ENCODE data around the gene LRRC8B.
"Not testable (repeated sequence)": the region's sequence is repeated elsewhere in the genome, so short reads cannot be mapped to it uniquely, and the experiment has no call there.

The LRRC8B gene

DNA sequence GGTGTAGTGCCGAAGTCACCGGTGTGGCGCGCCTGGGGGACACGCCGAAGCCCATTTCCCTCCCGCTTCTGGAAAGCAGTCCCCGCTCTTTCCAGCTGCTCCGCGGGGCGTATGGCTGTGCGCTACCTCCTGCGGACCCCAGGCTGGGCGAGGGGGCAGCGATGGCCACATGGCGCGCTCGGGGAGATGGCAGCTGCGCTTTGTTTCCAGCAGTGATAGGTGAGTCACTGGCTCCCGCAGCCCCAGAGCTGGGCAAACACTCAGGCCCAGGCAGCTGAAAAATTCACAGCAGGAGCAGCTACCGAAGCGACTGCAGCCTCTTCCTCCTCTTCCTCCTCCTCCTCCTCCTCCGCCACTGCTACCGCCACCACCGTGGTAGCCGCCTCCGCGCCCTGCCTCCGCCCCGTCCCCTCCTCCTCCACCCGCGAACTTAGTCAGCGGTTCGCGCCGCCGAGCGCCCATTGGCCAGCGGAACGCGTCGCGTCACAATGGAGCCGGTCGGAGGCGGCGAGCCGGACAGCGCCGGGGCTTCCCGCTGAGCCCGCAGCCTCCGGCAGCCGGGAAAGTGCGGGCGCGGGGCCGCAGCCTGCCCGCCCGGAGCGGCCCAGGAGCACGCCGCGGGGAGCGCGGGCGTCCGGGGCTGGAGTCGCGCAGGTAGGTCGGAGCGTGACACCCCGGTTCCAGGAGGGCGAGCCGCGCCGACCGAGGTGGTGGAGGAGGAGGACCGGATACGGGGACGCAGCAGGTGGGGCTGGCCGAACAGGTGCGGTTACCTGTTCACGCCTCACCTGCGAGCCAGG lies at the start of gene LRRC8B:
TSS of gene LRRC8B (plus strand) at position 461 of the 800 bp plus-strand sequence. CDS start 57,822 bp downstream, outside the sequence.
- peak; percentile 72 to 79 for DNase-seq (ENCODE audit: low read depth in 2 of 2)

DNA sequence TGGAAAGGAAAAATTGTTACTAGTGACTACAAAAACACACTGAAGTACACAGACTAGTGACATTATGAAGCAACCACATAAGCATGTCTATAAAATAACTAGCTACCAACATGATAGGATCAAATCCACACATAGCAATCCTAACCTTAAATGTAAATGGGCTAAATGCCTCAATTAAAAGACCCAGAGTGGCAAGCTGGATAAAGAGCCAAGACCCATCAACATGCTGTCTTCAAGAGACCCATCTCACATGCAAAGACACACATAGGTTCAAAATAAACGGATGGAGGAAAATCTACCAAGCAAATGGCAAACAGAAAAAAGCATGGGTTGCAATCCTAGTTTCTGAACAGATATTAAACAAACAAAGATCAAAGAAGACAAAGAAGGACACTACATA lies 49.4 kb upstream of the LRRC8B start:
- no peak for DNase-seq (ENCODE audit: low read depth in 2 of 2)

DNA sequence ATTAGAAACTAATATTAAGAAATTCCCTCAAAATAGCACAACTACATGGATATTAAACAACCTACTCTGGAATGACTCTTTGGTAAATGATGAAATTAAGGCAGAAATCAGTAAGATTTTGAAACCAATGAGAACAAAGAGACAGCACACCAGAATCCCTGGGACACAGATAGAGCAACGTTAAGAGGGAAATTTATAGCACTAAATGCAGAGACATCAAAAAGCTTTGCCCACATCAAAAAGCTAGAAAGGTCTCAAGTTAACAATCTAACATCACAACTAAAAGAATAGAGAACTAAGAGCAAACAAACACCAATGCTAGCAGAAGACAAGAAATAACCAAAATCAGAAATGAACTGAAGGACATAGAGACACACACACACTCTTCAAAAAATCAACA lies 48.6 kb upstream of the LRRC8B start:
- no peak for DNase-seq (ENCODE audit: low read depth in 2 of 2)

DNA sequence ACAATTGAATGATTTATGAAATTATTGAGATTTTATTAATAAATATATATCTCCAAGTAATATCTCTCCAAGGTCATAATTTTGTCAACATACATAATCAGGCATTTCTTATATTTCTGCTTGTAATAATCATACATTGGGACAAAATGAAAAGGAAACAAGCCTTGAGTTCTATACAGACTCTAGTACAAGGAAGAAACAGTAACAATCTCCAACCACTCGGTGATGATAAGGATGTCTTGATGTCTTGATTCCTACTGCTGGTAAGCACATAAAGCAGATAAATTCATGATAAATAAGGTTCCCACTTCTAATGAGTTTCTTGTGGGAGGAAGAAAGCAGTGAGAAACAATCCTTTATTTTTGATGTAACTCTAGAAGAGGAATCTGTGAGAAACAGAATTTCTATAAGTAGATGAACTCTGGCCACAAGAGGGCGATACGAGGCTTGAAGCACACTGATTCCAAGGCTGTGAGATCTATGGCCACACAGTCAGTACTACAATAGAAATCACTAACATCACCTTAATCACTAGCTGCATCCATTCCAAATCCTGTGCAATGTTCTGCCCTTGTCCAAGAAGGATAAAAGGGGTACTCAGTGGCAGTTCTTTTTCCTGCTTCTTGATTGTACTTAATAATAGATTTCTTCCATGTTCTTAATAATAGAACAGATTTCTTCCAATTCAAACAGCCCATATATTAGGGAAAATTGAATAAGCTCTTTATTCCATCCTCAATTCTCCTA lies 41.4 kb upstream of the LRRC8B start:
- peak; percentile 48 to 56 for DNase-seq (ENCODE audit: low read depth in 2 of 2)

DNA sequence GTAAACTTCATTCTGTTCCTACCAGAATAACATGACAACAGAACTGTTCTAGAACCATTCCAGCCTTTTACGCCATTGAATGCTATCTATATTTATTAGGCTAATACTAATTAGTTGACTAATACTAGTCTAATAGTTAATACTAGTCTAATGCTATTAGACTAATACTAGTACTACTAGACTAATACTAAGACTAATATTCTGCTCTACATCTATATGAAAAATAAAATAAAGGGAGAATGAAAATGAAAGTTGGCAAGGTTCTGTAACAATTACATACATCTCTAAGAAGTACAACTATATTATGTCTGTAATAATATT lies 40.9 kb upstream of the LRRC8B start:
- no peak for DNase-seq (ENCODE audit: low read depth in 2 of 2)

DNA sequence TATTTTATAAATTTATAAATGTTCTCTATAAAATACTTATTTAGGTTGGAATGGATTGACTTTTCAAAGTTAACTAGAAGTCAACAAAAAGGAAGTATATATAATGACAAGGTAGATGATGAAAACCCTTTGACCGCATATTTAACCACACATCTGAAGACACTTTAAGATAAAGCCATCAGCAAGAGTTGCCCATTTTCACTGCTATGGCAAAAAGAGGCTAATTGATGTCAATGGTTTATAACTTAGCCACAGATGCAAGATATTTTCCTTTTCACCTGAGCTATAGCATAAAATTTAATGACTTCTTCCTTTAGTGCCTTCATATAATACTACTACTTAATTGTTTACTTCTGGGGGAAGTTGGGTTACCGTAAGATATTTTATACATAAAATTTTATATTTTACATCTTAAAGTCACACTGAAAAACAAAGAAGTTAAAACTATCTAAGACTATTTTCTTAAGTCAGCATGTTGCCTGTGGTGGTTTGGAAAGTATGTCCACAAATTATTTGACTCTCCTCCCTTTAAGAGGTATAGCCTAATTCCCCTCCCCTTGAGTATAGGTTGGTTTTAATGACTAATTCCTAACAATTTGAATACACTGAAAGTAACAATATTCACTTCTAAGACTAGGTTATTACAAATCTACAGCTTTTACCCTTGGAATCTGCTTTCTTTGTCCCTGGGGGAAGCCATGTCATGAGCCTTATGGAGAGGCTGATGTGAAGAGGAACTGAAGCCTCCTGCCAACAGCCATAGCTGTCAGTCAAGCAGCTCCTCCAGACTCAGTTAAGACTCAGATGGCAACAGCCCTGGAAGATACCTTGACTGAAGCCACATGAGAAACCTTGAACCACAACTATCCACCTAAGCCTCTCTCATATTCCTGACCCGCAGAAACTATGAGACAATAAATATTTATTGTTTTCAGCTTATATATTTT lies 40.3 kb upstream of the LRRC8B start:
- no peak for DNase-seq (ENCODE audit: low read depth in 2 of 2)

DNA sequence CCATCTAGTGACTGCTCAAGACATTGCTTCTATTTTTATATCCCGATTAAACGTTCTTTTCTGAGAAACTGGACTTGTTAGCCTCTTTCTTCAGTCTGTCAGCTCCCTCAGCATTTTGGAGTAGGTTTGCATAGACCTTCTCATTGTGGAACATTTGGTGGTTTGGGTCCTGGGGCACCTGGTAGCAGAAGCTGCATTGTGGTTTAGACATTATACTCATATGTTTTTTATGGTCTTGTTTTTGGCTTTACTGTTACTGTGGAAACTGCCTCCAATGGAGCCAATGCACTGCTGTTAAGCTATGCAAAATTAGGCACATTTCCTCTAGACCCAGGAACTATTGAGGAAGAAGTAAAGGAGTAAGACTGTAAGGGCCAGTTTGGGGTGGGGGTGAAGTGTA lies 36.7 kb upstream of the LRRC8B start:
- DNase-seq (ENCODE audit: low read depth in 2 of 2): no peak

DNA sequence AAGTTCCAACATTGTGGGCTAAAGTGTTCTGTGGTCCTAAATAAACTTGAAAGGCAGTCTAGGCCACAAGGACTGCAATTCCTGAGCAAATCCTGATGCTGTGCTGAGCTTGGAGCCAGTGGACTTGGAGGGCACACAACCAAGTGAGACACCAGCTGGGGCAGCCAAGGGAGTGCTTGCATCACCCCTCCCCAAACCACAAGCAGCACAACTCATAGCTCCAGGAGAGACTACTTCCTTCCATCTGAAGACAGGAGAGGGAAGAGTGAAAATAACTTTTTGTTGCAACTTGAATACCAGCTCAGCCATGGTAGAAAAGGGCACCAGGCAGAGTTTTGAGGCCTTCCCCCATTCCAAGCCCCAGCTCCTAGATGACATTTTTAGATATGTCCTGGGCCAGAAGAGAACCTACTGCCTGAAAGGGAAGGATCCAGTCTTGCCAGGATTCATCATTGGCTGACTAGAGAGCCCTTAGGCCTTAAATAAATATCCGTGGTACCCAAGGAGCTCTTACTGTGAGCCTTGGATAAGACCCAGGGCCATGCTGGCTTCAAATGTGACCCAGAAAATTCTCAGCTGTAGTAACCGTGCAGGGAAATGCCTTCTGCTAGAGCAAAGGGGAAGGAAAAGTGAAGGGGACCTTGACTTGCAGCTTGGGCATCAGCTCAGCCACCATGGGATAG lies 35.4 kb upstream of the LRRC8B start:
- no peak for DNase-seq (ENCODE audit: low read depth in 2 of 2)

DNA sequence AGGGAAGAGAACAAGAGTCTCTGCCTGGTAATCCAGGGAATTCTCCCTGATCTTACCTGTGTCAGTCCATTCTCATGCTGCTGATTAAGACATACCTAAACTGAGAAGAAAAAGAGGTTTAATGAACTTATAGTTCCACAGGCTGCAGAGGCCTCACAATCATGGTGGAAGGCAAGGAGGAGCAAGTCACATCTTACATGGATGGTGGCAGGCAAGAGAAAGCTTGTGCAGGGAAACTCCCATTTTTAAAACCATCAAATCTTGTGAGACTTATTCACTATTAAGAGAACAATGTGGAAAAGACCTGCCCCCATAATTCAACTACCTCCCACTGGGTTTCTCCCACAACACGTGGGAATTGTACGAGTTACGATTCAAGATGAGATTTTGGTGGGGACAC lies 34.2 kb upstream of the LRRC8B start:
- no peak for DNase-seq (ENCODE audit: low read depth in 2 of 2)

DNA sequence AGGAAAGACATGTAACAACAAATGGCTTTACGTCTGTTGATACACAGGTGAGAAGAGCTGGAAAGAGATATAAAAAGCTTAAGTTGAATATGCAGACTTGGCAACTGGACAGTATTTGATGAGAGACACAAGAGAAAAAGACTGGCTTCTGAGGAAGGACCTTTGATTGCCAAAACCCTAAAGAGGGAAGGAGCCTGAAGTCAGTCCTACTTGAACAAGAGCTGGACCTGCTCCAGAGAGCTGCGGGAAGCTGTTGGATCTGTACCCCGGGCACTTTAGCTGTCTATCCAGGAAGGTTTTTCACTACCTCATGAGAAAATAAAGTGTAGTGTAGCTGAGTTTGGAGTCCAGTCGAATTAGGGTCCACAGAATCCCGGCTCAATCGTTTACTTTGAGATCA lies 25.3 kb upstream of the LRRC8B start:
- no peak for DNase-seq (ENCODE audit: low read depth in 2 of 2)

DNA sequence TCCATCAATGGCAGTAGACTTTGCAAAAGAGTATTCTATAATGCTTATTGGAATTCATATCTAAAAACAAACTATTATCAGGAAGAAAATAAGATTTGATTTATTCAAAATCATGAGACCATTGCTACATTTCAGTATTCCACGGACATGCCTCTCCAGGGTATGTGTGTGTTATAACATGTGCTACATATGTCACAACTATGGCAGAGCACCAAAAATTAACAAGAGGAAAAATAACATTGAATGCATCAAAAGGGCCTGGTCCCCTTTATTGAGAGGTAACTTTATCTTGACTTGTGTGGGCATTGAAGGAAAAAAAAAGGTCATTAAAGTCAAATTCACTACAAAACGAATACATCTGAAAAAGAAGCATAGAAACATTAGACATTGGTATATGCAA lies 22.6 kb upstream of the LRRC8B start:
- no peak for DNase-seq (ENCODE audit: low read depth in 2 of 2)

DNA sequence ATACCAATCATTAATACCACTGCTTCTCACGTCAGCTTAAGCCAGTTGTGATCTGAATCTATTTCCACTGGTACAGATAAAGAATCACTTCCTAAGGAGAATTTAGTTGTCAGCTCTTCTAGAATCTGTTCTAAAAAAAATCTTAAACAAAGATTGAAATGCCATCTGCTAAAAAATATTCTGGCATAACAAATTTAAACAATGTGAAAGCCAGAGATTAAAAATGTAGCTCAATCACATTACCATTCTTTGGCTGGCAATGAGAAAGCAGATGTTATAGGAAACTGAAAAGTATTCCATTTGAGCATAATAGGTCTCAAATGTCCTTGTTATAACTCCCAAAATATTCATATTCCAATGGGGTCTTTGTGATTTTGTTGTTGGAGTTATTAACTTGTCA lies 21.7 kb upstream of the LRRC8B start:
- DNase-seq (ENCODE audit: low read depth in 2 of 2): no peak

DNA sequence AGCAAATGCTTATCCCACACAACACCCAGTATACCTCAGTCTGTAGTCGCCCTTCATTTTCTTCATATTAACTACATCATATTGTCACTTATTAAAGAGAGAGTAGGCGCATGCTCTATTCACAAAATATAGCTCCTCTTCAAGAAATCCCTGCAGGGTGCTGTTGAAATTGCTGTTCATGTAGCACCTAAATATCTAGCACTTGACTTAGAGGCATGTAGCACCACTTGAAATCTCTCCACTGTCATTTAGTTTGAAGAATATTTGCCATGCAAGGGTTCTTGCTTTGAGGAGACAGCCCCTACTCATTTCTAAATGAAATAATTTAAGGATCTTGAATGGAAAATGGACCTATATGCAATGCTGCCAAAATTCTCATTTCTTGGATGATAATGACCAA lies 20.9 kb upstream of the LRRC8B start:
- no peak for DNase-seq (ENCODE audit: low read depth in 2 of 2)

DNA sequence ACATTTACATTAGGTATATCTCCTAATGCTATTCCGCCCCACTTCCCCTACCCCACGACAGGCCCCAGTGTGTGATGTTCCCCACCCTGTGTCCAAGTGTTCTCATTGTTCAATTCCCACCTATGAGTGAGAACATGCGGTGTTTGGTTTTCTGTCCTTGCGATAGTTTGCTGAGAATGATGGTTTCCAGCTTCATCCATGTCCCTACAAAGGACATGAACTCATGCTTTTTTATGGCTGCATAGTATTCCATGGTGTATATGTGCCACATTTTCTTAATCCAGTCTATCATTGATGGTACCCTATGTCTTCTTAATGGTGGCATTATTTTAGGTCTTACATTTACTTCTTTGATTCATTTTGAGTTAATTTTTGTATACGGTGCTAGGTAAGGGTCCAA lies 14.6 kb upstream of the LRRC8B start:
- not testable (repeated sequence) for DNase-seq (ENCODE audit: low read depth in 2 of 2)

DNA sequence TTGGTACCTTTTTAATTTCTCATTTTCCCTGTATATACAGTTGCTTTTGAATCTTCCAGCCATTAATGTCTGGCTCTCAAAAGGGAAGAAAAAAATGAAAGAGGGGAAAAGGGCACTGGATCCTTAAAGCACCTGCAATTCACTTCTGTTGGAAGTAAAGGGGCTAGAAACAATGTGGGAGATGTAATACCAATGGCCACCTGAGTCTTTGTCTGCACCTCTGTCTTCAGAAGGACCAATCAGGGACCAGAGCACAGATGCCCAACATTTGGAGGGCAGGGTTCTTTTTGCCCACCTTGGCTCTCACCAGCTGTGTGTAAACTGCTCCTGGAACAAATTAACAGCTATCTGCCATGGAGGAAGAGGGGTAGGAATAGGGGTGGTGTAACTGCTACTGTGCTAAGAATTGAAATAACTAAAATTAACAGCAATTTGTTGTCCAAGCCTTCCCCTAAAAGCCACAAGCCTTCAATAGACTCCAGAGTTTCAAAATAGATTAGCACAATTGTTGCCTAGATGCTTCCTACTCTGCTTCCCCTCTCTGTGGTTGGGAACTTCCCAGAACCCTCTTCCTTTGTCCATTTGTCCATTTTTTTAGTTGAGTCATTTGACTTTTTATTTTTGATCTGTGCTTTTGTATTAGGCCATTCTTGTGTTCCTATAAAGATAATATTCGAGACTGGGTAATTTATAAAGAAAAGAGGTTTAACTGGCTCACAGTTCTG lies 11.5 kb upstream of the LRRC8B start:
- no peak for DNase-seq (ENCODE audit: low read depth in 2 of 2)

DNA sequence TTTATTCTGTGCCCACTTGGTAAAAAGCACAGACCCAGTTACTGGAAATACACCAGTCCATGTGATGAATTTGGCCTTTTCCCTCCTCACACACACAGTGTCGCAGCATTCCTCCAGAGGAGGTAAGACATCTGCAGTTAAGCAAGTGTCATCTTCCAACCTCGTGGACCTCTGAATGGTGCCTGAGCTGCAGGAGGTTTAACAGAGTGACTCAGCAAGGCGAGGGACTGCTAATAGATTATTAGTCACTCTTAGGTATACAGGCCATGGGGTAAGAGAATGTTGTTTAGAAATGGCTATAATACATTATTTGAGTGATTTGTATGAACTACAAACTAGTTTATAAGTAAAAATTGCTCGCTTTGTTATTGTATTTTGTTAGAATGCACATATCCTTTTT lies 8.6 kb upstream of the LRRC8B start:
- DNase-seq (ENCODE audit: low read depth in 2 of 2): no peak

DNA sequence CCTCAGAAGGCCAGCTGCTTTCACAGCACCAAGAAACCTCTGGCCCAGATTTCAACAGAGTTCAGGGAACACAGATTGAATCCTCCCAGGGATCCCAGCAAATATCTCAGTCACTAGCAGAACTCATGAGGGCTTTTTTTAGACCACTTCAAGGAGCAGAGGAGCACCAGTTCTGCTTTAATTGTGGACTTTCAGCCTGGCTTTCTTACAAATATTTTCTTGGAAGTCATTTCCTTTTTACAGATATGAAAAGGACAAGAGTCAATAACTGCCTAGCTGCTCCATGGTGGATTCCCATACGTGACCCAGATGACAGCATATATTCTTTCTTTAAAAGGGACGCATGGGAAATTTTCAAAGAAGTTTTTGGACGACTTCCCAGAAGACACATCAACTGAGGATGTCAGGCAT lies 6.4 kb upstream of the LRRC8B start:
- no peak for DNase-seq (ENCODE audit: low read depth in 2 of 2)

DNA sequence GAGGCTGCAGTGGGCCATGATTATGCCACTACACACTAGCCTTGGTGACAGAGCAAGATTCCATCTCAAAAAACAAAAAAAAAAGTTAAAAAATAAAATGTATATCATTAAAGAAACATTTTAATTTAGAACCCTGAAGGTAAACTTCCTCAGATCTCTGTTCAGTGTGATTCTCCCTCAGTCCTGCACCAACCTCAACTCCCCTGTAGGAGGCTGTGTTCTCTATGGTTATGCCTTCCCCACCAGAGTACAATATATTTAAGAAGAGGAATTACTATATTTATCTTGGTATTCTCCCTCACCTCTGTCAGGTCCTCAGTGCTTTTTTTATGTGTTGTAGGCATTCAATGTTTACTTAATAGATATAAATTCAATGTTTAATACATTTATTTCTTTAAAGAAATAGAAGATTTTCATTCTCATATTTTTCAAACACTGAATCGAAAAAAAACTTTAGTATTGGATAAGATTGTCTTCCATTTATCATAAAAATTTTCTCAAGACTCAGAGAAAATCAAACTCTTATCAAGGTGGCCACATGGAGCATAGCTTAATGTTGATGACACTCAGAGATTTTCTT lies 4.8 kb upstream of the LRRC8B start:
- DNase-seq (ENCODE audit: low read depth in 2 of 2): no peak

DNA sequence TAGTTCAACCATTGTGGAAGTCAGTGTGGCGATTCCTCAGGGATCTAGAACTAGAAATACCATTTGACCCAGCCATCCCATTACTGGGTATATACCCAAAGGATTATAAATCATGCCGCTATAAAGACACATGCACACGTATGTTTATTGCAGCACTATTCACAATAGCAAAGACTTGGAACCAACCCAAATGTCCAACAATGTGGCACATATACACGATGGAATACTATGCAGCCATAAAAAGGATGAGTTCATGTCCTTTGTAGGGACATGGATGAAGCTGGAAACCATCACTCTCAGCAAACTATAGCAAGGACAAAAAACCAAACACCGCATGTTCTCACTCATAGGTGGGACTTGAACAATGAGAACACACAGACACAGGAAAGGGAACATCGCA lies 2.7 kb upstream of the LRRC8B start:
- not testable (repeated sequence) for DNase-seq (ENCODE audit: low read depth in 2 of 2)

DNA sequence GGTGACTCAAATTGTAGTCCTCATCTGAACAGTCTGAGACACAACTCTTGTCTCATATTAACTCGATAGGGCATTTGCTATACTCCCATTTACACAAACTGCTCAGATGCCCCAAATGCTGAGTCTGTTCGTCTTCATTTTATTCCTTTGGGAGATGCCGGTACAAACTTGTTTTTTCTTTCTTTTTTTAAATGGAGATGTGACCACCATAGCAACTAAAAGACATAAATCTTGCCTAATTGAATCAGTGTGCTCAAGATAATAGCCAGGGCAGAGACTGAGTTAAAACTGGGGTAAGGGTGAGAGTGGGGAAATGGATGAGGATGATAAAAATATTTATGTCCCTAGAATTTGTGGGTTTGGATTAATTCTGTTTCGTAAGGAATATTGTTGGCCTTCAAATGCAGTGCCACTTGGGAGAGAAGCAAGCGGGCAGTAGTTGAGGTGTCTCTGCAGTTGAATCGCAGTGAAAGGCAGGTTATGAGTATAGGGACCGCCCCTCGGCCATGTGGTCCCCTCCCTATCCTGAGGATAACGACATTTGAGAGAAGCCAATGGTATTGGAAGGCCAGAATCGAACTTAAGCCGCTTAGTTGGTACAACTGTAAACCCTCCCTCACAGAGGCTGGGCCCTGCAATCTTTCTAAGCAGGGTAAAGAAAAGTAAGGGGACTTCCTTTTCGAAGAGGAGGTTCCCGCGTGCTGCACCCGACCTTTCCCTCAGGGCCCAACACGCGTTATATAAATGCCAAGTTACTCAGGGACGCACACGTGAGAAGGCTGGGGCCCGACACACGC lies 859 bp upstream of the LRRC8B start:
- peak in 1 of 2 donors; percentile 3 for DNase-seq (ENCODE audit: low read depth in 2 of 2)

Measured in stimulated activated CD4-positive, alpha-beta T cell treated with anti-CD3 and anti-CD28 coated beads, Interleukin-1b, Interleukin-23, amount 100 ng/mL, for 1 hour (primary cell).